ENCODE results near the gene ZFP91. TPM values are rescaled to one million over a fixed set of nuclear protein-coding genes. Genes with fewer than 3 reads are reported as not detected.

The ZFP91 gene
- total and polyA plus RNA-seq, 7 donors = 27.8 to 94.1 (median 68.4) TPM

DNA sequence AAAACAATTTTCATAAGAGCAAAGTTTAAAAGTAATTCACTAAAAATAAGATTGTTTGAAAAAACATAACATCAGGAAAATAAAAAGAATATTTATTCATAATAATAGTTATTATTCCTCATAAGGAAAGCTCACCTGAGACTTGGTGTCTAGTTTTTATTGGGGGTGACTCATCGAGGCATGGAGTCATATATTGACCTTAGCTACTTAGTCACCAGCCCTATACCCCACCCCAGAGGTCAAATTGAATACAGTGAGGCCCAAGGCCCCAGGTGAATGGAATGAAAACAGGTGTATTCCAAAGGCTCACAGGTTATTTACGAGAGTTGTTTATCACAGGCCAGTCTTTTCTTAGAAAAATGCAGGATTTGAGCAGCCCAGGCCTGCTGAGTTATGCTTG, 80.5 kb downstream of the ZFP91 start:
- H3K36me3 ChIP-seq (ENCODE audit: insufficient read depth in 1 of 2, low read depth in 1 of 2) = no peaks in the 10 kb centered on the region
- H3K9me3 ChIP-seq = no peaks in the 10 kb centered on the region
- H3K4me1 ChIP-seq = no peaks in the 10 kb centered on the region
- H3K4me3 ChIP-seq = no peak overlapping the region
- DNase-seq = no peak
- H3K27ac ChIP-seq = no peak overlapping the region
- intact Hi-C loops (cut with DNase I) = loop anchor here (10.0 kb wide), 1 partner anchor 475 kb away; no protein-coding TSS in a partner anchor
- no peak for ATAC-seq
- WGBS, 3 donors = 27 to 58% (median 51%) methylated on average over 2 of the region's 2 CpGs
- peaks cover 0 to 13% (median 0%) of the 10 kb centered on the region in 3 donors for H3K27me3 ChIP-seq (ENCODE audit: insufficient read depth in 3 of 3, low read length in 2 of 3)
- TF ChIP-seq, protein P1, sequence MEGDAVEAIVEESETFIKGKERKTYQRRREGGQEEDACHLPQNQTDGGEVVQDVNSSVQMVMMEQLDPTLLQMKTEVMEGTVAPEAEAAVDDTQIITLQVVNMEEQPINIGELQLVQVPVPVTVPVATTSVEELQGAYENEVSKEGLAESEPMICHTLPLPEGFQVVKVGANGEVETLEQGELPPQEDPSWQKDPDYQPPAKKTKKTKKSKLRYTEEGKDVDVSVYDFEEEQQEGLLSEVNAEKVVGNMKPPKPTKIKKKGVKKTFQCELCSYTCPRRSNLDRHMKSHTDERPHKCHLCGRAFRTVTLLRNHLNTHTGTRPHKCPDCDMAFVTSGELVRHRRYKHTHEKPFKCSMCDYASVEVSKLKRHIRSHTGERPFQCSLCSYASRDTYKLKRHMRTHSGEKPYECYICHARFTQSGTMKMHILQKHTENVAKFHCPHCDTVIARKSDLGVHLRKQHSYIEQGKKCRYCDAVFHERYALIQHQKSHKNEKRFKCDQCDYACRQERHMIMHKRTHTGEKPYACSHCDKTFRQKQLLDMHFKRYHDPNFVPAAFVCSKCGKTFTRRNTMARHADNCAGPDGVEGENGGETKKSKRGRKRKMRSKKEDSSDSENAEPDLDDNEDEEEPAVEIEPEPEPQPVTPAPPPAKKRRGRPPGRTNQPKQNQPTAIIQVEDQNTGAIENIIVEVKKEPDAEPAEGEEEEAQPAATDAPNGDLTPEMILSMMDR (IDR thresholded peaks at IDR 0.05) = no peak

DNA sequence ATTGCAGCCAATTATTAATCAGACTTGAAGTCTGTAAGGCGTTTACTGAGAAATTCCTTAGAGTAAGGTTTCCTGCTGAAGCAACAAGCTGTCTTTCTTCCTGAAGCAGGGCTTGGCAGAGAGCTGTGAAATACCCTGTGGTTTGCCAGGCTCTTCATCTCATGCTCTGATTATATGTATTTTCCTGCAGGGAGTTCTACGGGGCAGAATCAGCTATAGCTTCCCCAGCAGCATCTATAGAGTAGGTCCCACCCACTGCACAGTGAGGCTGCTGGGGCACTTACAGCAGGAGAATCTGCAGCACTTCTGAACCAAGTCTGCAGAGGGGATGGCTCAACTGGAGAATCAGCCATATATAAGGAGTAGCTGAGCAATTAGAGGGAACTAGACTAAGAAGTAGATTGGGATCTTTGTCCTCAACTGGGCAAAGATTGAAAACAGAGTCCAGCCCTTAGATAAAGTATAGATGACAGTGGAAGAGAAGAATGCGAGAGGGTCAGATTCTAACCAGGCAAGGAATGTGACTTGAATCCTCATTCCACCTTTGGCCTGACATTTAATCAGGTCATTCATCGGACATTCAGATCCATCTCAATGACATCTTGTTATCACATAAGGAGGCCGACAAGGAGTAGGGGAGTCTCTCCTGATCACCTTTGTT, 81.2 kb downstream of the ZFP91 start:
- Histone ChIP-seq H3K9me3 (no peaks in the 10 kb centered on the region), H3K27me3 (ENCODE audit: insufficient read depth in 3 of 3, low read length in 2 of 3) (peaks cover 0 to 17% (median 0%) of the 10 kb centered on the region in 3 donors), H3K36me3 (ENCODE audit: insufficient read depth in 1 of 2, low read depth in 1 of 2) (no peaks in the 10 kb centered on the region), H3K27ac (no peak overlapping the region), H3K4me1 (no peaks in the 10 kb centered on the region), H3K4me3 (no peak overlapping the region)
- TF ChIP-seq, protein P1 (IDR thresholded peaks at IDR 0.05) = no peak
- ATAC-seq (no peak), DNase-seq (no peak)
- WGBS, 3 donors = 66 to 80% (median 70%) methylated on average over 5 of the region's 5 CpGs
- intact Hi-C loops (cut with DNase I) = loop anchor here (10.0 kb wide), 1 partner anchor 475 kb away; no protein-coding TSS in a partner anchor

Other genes with a start within 250 kb of the ZFP91 start
- gene OR5B17, start 220.0 kb upstream of the ZFP91 start, total RNA-seq = not detected
- not detected for gene OR5B17, start 220.0 kb upstream of the ZFP91 start, polyA plus RNA-seq
- not detected for gene OR5B3, start 172.2 kb upstream of the ZFP91 start, total RNA-seq
- not detected for gene OR5B3, start 172.2 kb upstream of the ZFP91 start, polyA plus RNA-seq
- not detected for gene OR5B2, start 150.9 kb upstream of the ZFP91 start, total RNA-seq
- gene OR5B2, start 150.9 kb upstream of the ZFP91 start, polyA plus RNA-seq = not detected
- not detected for gene OR5B12, start 136.8 kb upstream of the ZFP91 start, total RNA-seq
- not detected for gene OR5B12, start 136.8 kb upstream of the ZFP91 start, polyA plus RNA-seq
- not detected for gene OR5B21, start 71.0 kb upstream of the ZFP91 start, total RNA-seq
- not detected for gene OR5B21, start 71.0 kb upstream of the ZFP91 start, polyA plus RNA-seq
- 1 to 10 TPM; 2.4 to 4.7 (median 2.7) TPM for gene LPXN, start 3.2 kb upstream of the ZFP91 start, total RNA-seq
- gene LPXN, start 3.2 kb upstream of the ZFP91 start, polyA plus RNA-seq = 1 to 10 TPM in 2 of 3 donors, under 1 TPM in 1; 0.73 to 3.4 (median 3.0) TPM
- gene CNTF, start 43.6 kb downstream of the ZFP91 start, total RNA-seq = 1 to 10 TPM; 1.1 to 5.7 (median 3.8) TPM
- 10 to 100 TPM in 1 of 3 donors, 1 to 10 TPM in 2; 1.3 to 21.2 (median 1.9) TPM for gene CNTF, start 43.6 kb downstream of the ZFP91 start, polyA plus RNA-seq
- under 1 TPM in 1 of 4 donors, not detected in 3; 0.54 TPM for gene GLYAT, start 152.9 kb downstream of the ZFP91 start, total RNA-seq
- gene GLYAT, start 152.9 kb downstream of the ZFP91 start, polyA plus RNA-seq = under 1 TPM in 1 of 3 donors, not detected in 2; 0.03 TPM

All from psoas muscle (tissue), 8 donors.